Kidney epithelial cell (primary cell): ENCODE data around the gene CLSTN1. TPM values are rescaled to one million over a fixed set of nuclear protein-coding genes. Genes with fewer than 3 reads are reported as not detected.

Experiments
- DNase-seq: peaks from one replicate; pipeline ENCODE4 v3.0.0-alpha.2; 2010; ENCODE audit warnings: low read depth
- H3K27me3 ChIP-seq: 2 replicates; pipeline ENCODE4 v1.6.0; 2011; ENCODE audit warnings: low read length; ENCODE audit not compliant: control insufficient read depth, insufficient read depth
- H3K36me3 ChIP-seq: 2 replicates; pipeline ENCODE4 v1.5.1; 2011; ENCODE audit warnings: low read length; ENCODE audit not compliant: control insufficient read depth, insufficient read depth
- H3K4me3 ChIP-seq: 2 replicates; pipeline ENCODE4 v1.5.1; 2011; ENCODE audit warnings: low read depth, mild to moderate bottlenecking, control low read depth, low read length
- CTCF ChIP-seq: IDR thresholded peaks from 2 replicates; pipeline ENCODE4 v1.5.1; 2011; ENCODE audit warnings: mild to moderate bottlenecking, moderate library complexity, low read length, control low read depth, inconsistent platforms; ENCODE audit not compliant: insufficient read depth, poor library complexity, severe bottlenecking
- total RNA-seq: library from RNA; depleted of rRNA; stranded (reverse); fragments of >200 nt; gene quantifications from 2 replicates; pipeline ENCODE4 v1.2.3, GENCODE V29; 2015

Gene CLSTN1
- total RNA-seq, 1 donor from 2014 or later = 115 TPM

GRCh38 chr1:9782897-9783296 lies 40.9 kb downstream of the CLSTN1 start:
- Histone ChIP-seq H3K27me3 (no peaks in the 10 kb centered on the region), H3K36me3 (no peaks in the 10 kb centered on the region), H3K4me3 (no peak overlapping the region)
- no peak for TF ChIP-seq CTCF
- DNase-seq = no peak

- Histone ChIP-seq H3K4me3 (no peak overlapping the region), H3K27me3 (no peaks in the 10 kb centered on the region), H3K36me3 (no peaks in the 10 kb centered on the region)
- no peak for TF ChIP-seq CTCF
- DNase-seq = no peak
Observed at GRCh38 chr1:9782116-9782751, 41.5 kb downstream of the CLSTN1 start.

- no peak for DNase-seq
- Histone ChIP-seq H3K4me3 (no peak overlapping the region), H3K36me3 (no peaks in the 10 kb centered on the region), H3K27me3 (no peaks in the 10 kb centered on the region)
- no peak for TF ChIP-seq CTCF
Observed at GRCh38 chr1:9780554-9781110, 43.1 kb downstream of the CLSTN1 start.

- TF ChIP-seq CTCF = no peak
- no peak for DNase-seq
- no peak overlapping the region for H3K4me3 ChIP-seq
- H3K27me3 ChIP-seq = no peaks in the 10 kb centered on the region
- H3K36me3 ChIP-seq = no peaks in the 10 kb centered on the region
Observed at GRCh38 chr1:9778905-9779304, 44.9 kb downstream of the CLSTN1 start.

GRCh38 chr1:9776685-9777084 lies 47.1 kb downstream of the CLSTN1 start:
- Histone ChIP-seq H3K36me3 (no peaks in the 10 kb centered on the region), H3K27me3 (no peaks in the 10 kb centered on the region), H3K4me3 (no peak overlapping the region)
- no peak for DNase-seq
- TF ChIP-seq CTCF = no peak
